K562 (cell line): Measurements from ENCODE around the gene SLC40A1. TPM values are rescaled to one million over a fixed set of nuclear protein-coding genes. Genes with fewer than 3 reads are reported as not detected.
A peak's percentile ranks its signal among the peaks of the same experiment; 100 is the strongest.

ENCODE experiments used
- ATAC-seq: fragments of 200-7000 bp; cut with Tn5 transposase; 3 replicates; pipeline ENCODE4 v1.9.1; 2020; ENCODE audit warnings: moderate library complexity
- BruUV-seq: library from RNA; stranded (reverse); fragments of 400-500 nt; replicated peaks from 2 replicates; lab custom pipeline; 2021; lab: Mats Ljungman, UMichigan
- CTCF ChIA-PET: fragments of 300-600 bp; formaldehyde crosslinking; extraction: SDS; loops from one replicate; lab custom pipeline; 2021; ENCODE audit warnings: low intra/inter-chr PET ratio; lab: Yijun Ruan, JAX
- POLR2A ChIA-PET: fragments of 300-600, 350-650 bp; sonication (Branson Sonifier 250); formaldehyde crosslinking; extraction: SDS; loops from one replicate; lab custom pipeline; 2021; ENCODE audit warnings: antibody characterized with exemption, inconsistent platforms; lab: Yijun Ruan, JAX
- DNase-seq, 4 experiments: peaks; one replicate each; pipeline versions ENCODE4 v3.0.0 to v3.0.0-alpha.2; 2011 to 2018; ENCODE audit warnings: low spot score in 3 of 4, mixed read lengths in 3 of 4; ENCODE audit errors: extremely low read depth in 1 of 4
- FAIRE-seq: peaks from 2 replicates; lab custom pipeline; 2011; peaks lifted over from hg19 to GRCh38; lab: Jason Lieb, UNC
- H2AFZ ChIP-seq: 2 replicates; pipeline ENCODE4 v1.6.0; 2011; ENCODE audit warnings: low read depth, low read length, control low read depth, inconsistent platforms
- H3K27ac ChIP-seq: fragments of 200-600 bp; 3 replicates; pipeline ENCODE4 v1.8.0; 2011; ENCODE audit warnings: low read depth, mild to moderate bottlenecking, control low read depth, inconsistent platforms, low read length, moderate library complexity, mixed read lengths; ENCODE audit errors: extremely low read depth
- H3K27me3 ChIP-seq, 2 experiments: fragments of 300-600 bp in 1 of 2; 2 replicates in 1 of 2; 3 replicates in 1 of 2; pipeline versions ENCODE4 v1.6.0 to v1.8.0; 2011; ENCODE audit warnings: inconsistent platforms in 2 of 2, low read length in 2 of 2, mild to moderate bottlenecking in 1 of 2, mixed read lengths in 1 of 2, moderate library complexity in 1 of 2; ENCODE audit not compliant: control insufficient read depth in 2 of 2, insufficient read depth in 2 of 2
- H3K36me3 ChIP-seq: fragments of 300-600 bp; 3 replicates; pipeline ENCODE4 v1.8.0; 2011; ENCODE audit warnings: mild to moderate bottlenecking, low read length, inconsistent platforms; ENCODE audit not compliant: control insufficient read depth, insufficient read depth
- H3K4me1 ChIP-seq, 2 experiments: fragments of 200-600 bp in 1 of 2; replicated peaks in 1 of 2; 2 replicates in 1 of 2; 3 replicates in 1 of 2; pipeline versions ENCODE4 v1.5.1 to v1.8.0; 2011; ENCODE audit warnings: inconsistent platforms in 2 of 2, low read length in 2 of 2, mild to moderate bottlenecking in 1 of 2, mixed read lengths in 1 of 2, moderate library complexity in 1 of 2; ENCODE audit not compliant: control insufficient read depth in 2 of 2, insufficient read depth in 2 of 2
- H3K4me2 ChIP-seq: 2 replicates; pipeline ENCODE4 v1.6.1; 2011; ENCODE audit warnings: low read length, control low read depth, inconsistent platforms, mixed read lengths; ENCODE audit not compliant: insufficient read depth
- H3K4me3 ChIP-seq: fragments of 200-600 bp; sonication (generic), shearing (Covaris generic); 2 replicates; pipeline ENCODE4 v1.5.1; 2016; ENCODE audit warnings: control low read depth, inconsistent platforms
- H3K79me2 ChIP-seq: fragments of 200-600 bp; 3 replicates; pipeline ENCODE4 v1.8.0; 2011; ENCODE audit warnings: low read length, inconsistent platforms; ENCODE audit not compliant: control insufficient read depth, insufficient read depth
- H3K9ac ChIP-seq, 2 experiments: 2 replicates each; pipeline versions ENCODE4 v1.6.0 to v1.6.1; 2011; ENCODE audit warnings: low read depth in 2 of 2, low read length in 2 of 2, control low read depth in 1 of 2, inconsistent platforms in 1 of 2, mild to moderate bottlenecking in 1 of 2, mixed read lengths in 1 of 2; ENCODE audit not compliant: insufficient read depth in 1 of 2
- H3K9me1 ChIP-seq: one replicate; pipeline ENCODE4 v1.6.0; 2011; ENCODE audit warnings: inconsistent platforms, mild to moderate bottlenecking, low read length, moderate library complexity; ENCODE audit not compliant: control insufficient read depth, insufficient read depth
- H3K9me3 ChIP-seq: replicated peaks from 2 replicates; pipeline ENCODE4 v1.5.1; 2011; ENCODE audit warnings: low read depth, low read length, inconsistent platforms; ENCODE audit not compliant: control insufficient read depth, insufficient read depth
- H4K20me1 ChIP-seq: replicated peaks from 2 replicates; pipeline ENCODE4 v1.6.1; 2011; ENCODE audit warnings: low read length, inconsistent platforms, mixed read lengths; ENCODE audit not compliant: control insufficient read depth, insufficient read depth
- ATF6 ChIP-seq: sonication (generic); formaldehyde crosslinking; IDR thresholded peaks from 2 replicates; pipeline ENCODE4 v1.4.0; 2020; ENCODE audit warnings: mild to moderate bottlenecking, missing genetic modification reagents
- ATF7 ChIP-seq: fragments of 450-650 bp; IDR thresholded peaks from 2 replicates; pipeline ENCODE4 v1.7.1; 2014; ENCODE audit warnings: mild to moderate bottlenecking, moderate library complexity
- CBX5 ChIP-seq: IDR thresholded peaks from 2 replicates; pipeline ENCODE4 v1.6.1; 2014; ENCODE audit warnings: low read depth, borderline replicate concordance
- DDX20 ChIP-seq: fragments of 450-650 bp; IDR thresholded peaks from 2 replicates; pipeline ENCODE4 v1.6.1; 2016; ENCODE audit warnings: missing genetic modification characterization, low read depth, mild to moderate bottlenecking, missing compliant biosample characterization, moderate library complexity
- EHMT2 ChIP-seq: fragments of 450-650 bp; IDR thresholded peaks from 2 replicates; pipeline ENCODE4 v1.6.1; 2018; ENCODE audit warnings: antibody characterized with exemption
- EP400 ChIP-seq: fragments of 450-650 bp; IDR thresholded peaks from 2 replicates; pipeline ENCODE4 v1.6.1; 2017; ENCODE audit warnings: antibody characterized with exemption, mild to moderate bottlenecking, moderate library complexity
- FOXM1 ChIP-seq, 2 experiments: fragments of 450-650 bp in 1 of 2; sonication (generic) in 1 of 2; formaldehyde crosslinking in 1 of 2; IDR thresholded peaks; 2 replicates each; pipeline versions ENCODE4 v1.6.1 to v1.9.0; 2017 to 2022; ENCODE audit warnings: low read depth in 2 of 2, mild to moderate bottlenecking in 2 of 2, missing genetic modification reagents in 1 of 2, moderate library complexity in 1 of 2
- GTF2F1 ChIP-seq: IDR thresholded peaks from 2 replicates; pipeline ENCODE4 v1.6.1; 2011; ENCODE audit warnings: low read depth, low read length, improper control_type of control experiment
- HCFC1 ChIP-seq: IDR thresholded peaks from 2 replicates; pipeline ENCODE4 v1.6.1; 2012; ENCODE audit warnings: low read depth, low read length, improper control_type of control experiment
- POLR2A ChIP-seq: fragments of 450-650 bp; conservative IDR thresholded peaks from 2 replicates; pipeline ENCODE4 v1.6.1; 2016
- POLR2AphosphoS2 ChIP-seq: IDR thresholded peaks from 2 replicates; pipeline ENCODE4 v1.6.1; 2012; ENCODE audit warnings: low read length, improper control_type of control experiment
- POLR2G ChIP-seq: fragments of 200-400 bp; formaldehyde crosslinking; IDR thresholded peaks from 2 replicates; pipeline ENCODE4 v1.6.1; 2017; ENCODE audit warnings: low read depth, mild to moderate bottlenecking, antibody characterized with exemption, low read length, moderate library complexity
- SAP30 ChIP-seq: fragments of 200-600 bp; sonication (generic); IDR thresholded peaks from 2 replicates; pipeline ENCODE4 v1.6.1; 2012; ENCODE audit warnings: borderline replicate concordance, low read depth, mild to moderate bottlenecking, moderate library complexity, low read length, control low read depth, inconsistent platforms; ENCODE audit not compliant: insufficient read depth, poor library complexity, severe bottlenecking
- SIN3A ChIP-seq, 2 experiments: fragments of 150-350 bp in 1 of 2; IDR thresholded peaks; 2 replicates each; pipeline ENCODE4 v1.6.1; 2011 to 2016; ENCODE audit warnings: borderline replicate concordance in 2 of 2, low read depth in 2 of 2, low read length in 2 of 2, mild to moderate bottlenecking in 2 of 2, moderate library complexity in 2 of 2; ENCODE audit not compliant: control insufficient read depth in 1 of 2
- SIN3B ChIP-seq: fragments of 450-650 bp; IDR thresholded peaks from 2 replicates; pipeline ENCODE4 v1.6.1; 2017; ENCODE audit warnings: low read depth, mild to moderate bottlenecking, moderate library complexity
- SREBF2 ChIP-seq: sonication (generic); formaldehyde crosslinking; IDR thresholded peaks from 2 replicates; pipeline ENCODE4 v1.4.0; 2020; ENCODE audit warnings: mild to moderate bottlenecking, missing genetic modification reagents
- TCF3 ChIP-seq: sonication (generic); formaldehyde crosslinking; IDR thresholded peaks from 2 replicates; pipeline ENCODE4 v1.4.0; 2020; ENCODE audit warnings: mild to moderate bottlenecking, missing genetic modification reagents
- ZNF143 ChIP-seq: sonication (generic); formaldehyde crosslinking; IDR thresholded peaks from 2 replicates; pipeline ENCODE4 v1.9.0; 2022; ENCODE audit warnings: mild to moderate bottlenecking, missing genetic modification reagents
- WGBS: fragments of 100-300 bp; shearing (Covaris generic); methylation state at CpG from one replicate; pipeline ENCODE4 v1.1.6; 2016; ENCODE audit warnings: low coverage, mixed read lengths; ENCODE audit not compliant: insufficient coverage; ENCODE audit errors: missing lambda C conversion rate; 5-methylcytosine and 5-hydroxymethylcytosine counted together
- in situ Hi-C: fragments of 300-500 bp; cut with MboI; formaldehyde crosslinking; loops from 4 replicates; pipeline ENCODE4 v1.15.0; 2018; ENCODE audit warnings: inconsistent platforms, mixed read lengths
- intact Hi-C: fragments of 100-400 bp; cut with micrococcal nuclease; formaldehyde crosslinking; loops from 2 replicates; pipeline ENCODE4 v1.14.2; 2022
- polyA plus RNA-seq, 8 experiments: library from polyadenylated mRNA; depleted of rRNA in 4 of 8; stranded (reverse) in 5 of 8; unstranded in 3 of 8; fragments of >200 nt; fragmentation: Nextera tagmentation in 2 of 8; fragmentation: Illumina TruSeq in 1 of 8; extraction: Ambion mirVana in 2 of 8; extraction: Trizol in 1 of 8; gene quantifications; 2 replicates each; pipeline versions ENCODE4 v1.2.1 to v1.2.3, GENCODE V29; 2011 to 2014; ENCODE audit warnings: inconsistent platforms in 1 of 8, missing spikeins in 1 of 8
- total RNA-seq, 7 experiments: library from RNA; depleted of rRNA in 6 of 7; stranded (reverse); fragments of >200 nt in 6 of 7; fragmentation: Illumina TruSeq in 2 of 7; extraction: Trizol in 2 of 7; gene quantifications; 2 replicates each; pipeline versions ENCODE4 v1.2.1 to v1.2.3, GENCODE V29; 2011 to 2021; ENCODE audit warnings: low replicate concordance in 1 of 7

SLC40A1 gene
- total and polyA plus RNA-seq, 9 of the 15 experiments (the other 6 are each of a cell fraction or from before 2014, with no cell fraction given): 42.2 to 95.9 (median 54.9) TPM

- TF ChIP-seq ATF7 (peak; percentile 40; the same call in 1 of the 2 replicates), SIN3B (no peak), SAP30 (peak; percentile 1), SREBF2 (no peak), TCF3 (CRISPR knock-in tag) (peak; percentile 90)
Measured at GRCh38 chr2:189581354-189582139, 961 bp upstream of the SLC40A1 start (continued).

GRCh38 chr2:189580241-189580651, 340 bp downstream of the SLC40A1 start:
- no TSS peak for BruUV-seq
- in situ Hi-C loops: loop anchor here (5.0 kb wide), 1 partner anchor 52 kb away; no protein-coding TSS in a partner anchor
- FAIRE-seq (peak; percentile 51), ATAC-seq (peak; percentile 48), DNase-seq (peak; percentile 58 to 80 (median 62))
- peaks cover 0 to 25% of the 10 kb centered on the region in 2 experiments; a peak in 3 of 5 replicates for H3K4me1 ChIP-seq
- H2AFZ ChIP-seq: peak overlapping the region; percentile 64
- peak overlapping the region; percentile 86 to 92 for H3K9ac ChIP-seq
- intact Hi-C loops: loop anchor here (2.0 to 5.0 kb wide), 3 partner anchors 33 to 113 kb away; no protein-coding TSS in a partner anchor
- no peaks in the 10 kb centered on the region for H3K9me1 ChIP-seq
- no peaks in the 10 kb centered on the region for H3K27me3 ChIP-seq
- ChIA-PET POLR2A (interaction anchor here (0.6 to 1.8 kb wide), 18 partner anchors 9 to 291 kb away, joined by 3 to 9 read pairs (median 4); no protein-coding TSS in a partner anchor), CTCF (no interaction called here)
- peaks cover 82% of the 10 kb centered on the region for H3K79me2 ChIP-seq
- no peaks in the 10 kb centered on the region for H3K9me3 ChIP-seq
- H3K4me2 ChIP-seq: peak overlapping the region; percentile 91
- peaks cover 49% of the 10 kb centered on the region for H3K36me3 ChIP-seq
- WGBS: under 1% methylated on average over 11 of the region's 13 CpGs
- H3K4me3 ChIP-seq: peak overlapping the region; percentile 53
- H4K20me1 ChIP-seq: no peaks in the 10 kb centered on the region
- peak overlapping the region; percentile 95 for H3K27ac ChIP-seq
- no peak for TF ChIP-seq ZNF143
- TF ChIP-seq GTF2F1: no peak
- no peak for TF ChIP-seq POLR2G
- TF ChIP-seq POLR2AphosphoS2: no peak
- no peak for TF ChIP-seq POLR2A
- no peak for TF ChIP-seq ATF6 (CRISPR knock-in tag)
- no peak for TF ChIP-seq FOXM1 (IDR thresholded peaks at IDR 0.05; ENCODE audit: low read depth)
- no peak for TF ChIP-seq FOXM1 (CRISPR knock-in tag; IDR thresholded peaks at IDR 0.05; ENCODE audit: low read depth)
- no peak for TF ChIP-seq HCFC1
- TF ChIP-seq EP400: peak; percentile 24; the same call in 1 of the 2 replicates
- no peak for TF ChIP-seq CBX5
- peak; percentile 43; the same call in 1 of the 2 replicates for TF ChIP-seq EHMT2
- TF ChIP-seq SIN3A (IDR thresholded peaks at IDR 0.05; ENCODE audit: borderline replicate concordance in 2 of 2, control insufficient read depth in 1 of 2, low read depth in 2 of 2, low read length in 2 of 2): no peak; a peak in 1 of 4 replicates
- no peak for TF ChIP-seq DDX20 (tag)
